H9 (cell line): ENCODE data around the gene ODC1. TPM values are rescaled to one million over a fixed set of nuclear protein-coding genes. Genes with fewer than 3 reads are reported as not detected.

Source experiments
- DNase-seq: peaks from one replicate; pipeline ENCODE4 v3.0.0-alpha.2; 2017
- H2AFZ ChIP-seq: one replicate; pipeline ENCODE4 v1.6.1; 2013; ENCODE audit warnings: mild to moderate bottlenecking, low read length, control low read depth, moderate library complexity
- H2AK5ac ChIP-seq: 2 replicates; pipeline ENCODE4 v1.6.1; 2013; ENCODE audit warnings: low read length, control low read depth, mixed read lengths; ENCODE audit not compliant: insufficient read length
- H2BK120ac ChIP-seq: one replicate; pipeline ENCODE4 v1.6.1; 2013; ENCODE audit warnings: low read depth, mild to moderate bottlenecking, low read length, control low read depth, inconsistent platforms; ENCODE audit not compliant: poor library complexity, severe bottlenecking
- H2BK12ac ChIP-seq: 2 replicates; pipeline ENCODE4 v1.6.1; 2013; ENCODE audit warnings: low read length, control low read depth, mixed read lengths, low read depth; ENCODE audit not compliant: insufficient read length
- H2BK15ac ChIP-seq: 2 replicates; pipeline ENCODE4 v1.6.1; 2013; ENCODE audit warnings: low read depth, low read length, control low read depth
- H2BK20ac ChIP-seq: one replicate; pipeline ENCODE4 v1.6.1; 2013; ENCODE audit warnings: low read depth, mild to moderate bottlenecking, low read length, control low read depth, inconsistent platforms; ENCODE audit not compliant: poor library complexity, severe bottlenecking
- H2BK5ac ChIP-seq: 2 replicates; pipeline ENCODE4 v1.6.1; 2013; ENCODE audit warnings: low read length, control low read depth, mixed read lengths; ENCODE audit not compliant: insufficient read length
- H3K14ac ChIP-seq: 2 replicates; pipeline ENCODE4 v1.6.1; 2013; ENCODE audit warnings: low read length, control low read depth; ENCODE audit not compliant: insufficient read depth
- H3K18ac ChIP-seq: 2 replicates; pipeline ENCODE4 v1.6.1; 2013; ENCODE audit warnings: low read depth, mild to moderate bottlenecking, mixed read lengths, low read length, control low read depth; ENCODE audit not compliant: insufficient read length
- H3K23ac ChIP-seq: 2 replicates; pipeline ENCODE4 v1.6.1; 2013; ENCODE audit warnings: low read length, control low read depth, mixed read lengths, low read depth; ENCODE audit not compliant: insufficient read length
- H3K23me2 ChIP-seq: 2 replicates; pipeline ENCODE4 v1.6.1; 2013; ENCODE audit warnings: low read depth, mild to moderate bottlenecking, mixed read lengths, low read length, control low read depth; ENCODE audit not compliant: insufficient read length, poor library complexity, severe bottlenecking
- H3K27ac ChIP-seq: 2 replicates; pipeline ENCODE4 v1.5.1; 2013; ENCODE audit warnings: low read length, control low read depth, mixed read lengths, low read depth; ENCODE audit not compliant: insufficient read length
- H3K27me3 ChIP-seq: 2 replicates; pipeline ENCODE4 v1.6.1; 2013; ENCODE audit warnings: low read length, control low read depth, inconsistent platforms; ENCODE audit not compliant: insufficient read depth
- H3K4ac ChIP-seq: 2 replicates; pipeline ENCODE4 v1.6.1; 2013; ENCODE audit warnings: low read depth, mild to moderate bottlenecking, control low read depth, inconsistent platforms, low read length, moderate library complexity
- H3K4me1 ChIP-seq: 2 replicates; pipeline ENCODE4 v1.6.1; 2013; ENCODE audit warnings: low read length, control low read depth, inconsistent platforms; ENCODE audit not compliant: insufficient read depth
- H3K4me2 ChIP-seq: 2 replicates; pipeline ENCODE4 v1.6.1; 2013; ENCODE audit warnings: low read length, control low read depth, mixed read lengths; ENCODE audit not compliant: insufficient read length, insufficient read depth
- H3K56ac ChIP-seq: 2 replicates; pipeline ENCODE4 v1.6.1; 2013; ENCODE audit warnings: low read depth, mild to moderate bottlenecking, mixed read lengths, low read length, control low read depth; ENCODE audit not compliant: insufficient read length
- H3K79me1 ChIP-seq: 2 replicates; pipeline ENCODE4 v1.6.1; 2013; ENCODE audit warnings: low read depth, mild to moderate bottlenecking, moderate library complexity, low read length, control low read depth, inconsistent platforms; ENCODE audit not compliant: insufficient read depth, poor library complexity, severe bottlenecking
- H3K79me2 ChIP-seq: 2 replicates; pipeline ENCODE4 v1.6.1; 2013; ENCODE audit warnings: low read length, control low read depth, inconsistent platforms; ENCODE audit not compliant: insufficient read depth
- H3K9ac ChIP-seq: 2 replicates; pipeline ENCODE4 v1.6.1; 2013; ENCODE audit warnings: low read length, control low read depth, mixed read lengths; ENCODE audit not compliant: insufficient read length; ENCODE audit errors: extremely low read depth
- H3K9me3 ChIP-seq: one replicate; pipeline ENCODE4 v1.6.1; 2013; ENCODE audit warnings: low read depth, low read length, inconsistent platforms; ENCODE audit not compliant: control insufficient read depth
- H3T11ph ChIP-seq: one replicate; pipeline ENCODE4 v1.6.1; 2013; ENCODE audit warnings: mild to moderate bottlenecking, low read length, control low read depth, inconsistent platforms
- H4K20me1 ChIP-seq: one replicate; pipeline ENCODE4 v1.6.1; 2013; ENCODE audit not compliant: control insufficient read depth, insufficient read length, insufficient read depth
- H4K5ac ChIP-seq: 2 replicates; pipeline ENCODE4 v1.6.1; 2013; ENCODE audit warnings: low read depth, mild to moderate bottlenecking, mixed read lengths, low read length, control low read depth; ENCODE audit not compliant: insufficient read length
- H4K8ac ChIP-seq: replicated peaks from 2 replicates; pipeline ENCODE4 v1.6.1; 2013; ENCODE audit warnings: low read length, control low read depth, mixed read lengths, low read depth; ENCODE audit not compliant: insufficient read length
- H4K91ac ChIP-seq: 2 replicates; pipeline ENCODE4 v1.6.1; 2013; ENCODE audit warnings: low read depth, mild to moderate bottlenecking, moderate library complexity, mixed read lengths, low read length, control low read depth; ENCODE audit not compliant: insufficient read length
- H3K27ac Mint-ChIP-seq, 3 experiments: 2 replicates in 2 of 3; 3 replicates in 1 of 3; pipeline ENCODE4 v1.8.0; 2020 to 2021; ENCODE audit warnings: mixed read lengths in 3 of 3, mild to moderate bottlenecking in 1 of 3, moderate library complexity in 1 of 3
- H3K27me3 Mint-ChIP-seq: 2 replicates; pipeline ENCODE4 v1.8.0; 2021; ENCODE audit warnings: low read depth, mild to moderate bottlenecking, moderate library complexity, mixed read lengths
- H3K36me3 Mint-ChIP-seq, 3 experiments: 2 replicates in 2 of 3; 3 replicates in 1 of 3; pipeline ENCODE4 v1.8.0; 2020 to 2021; ENCODE audit warnings: low read depth in 3 of 3, mixed read lengths in 3 of 3; ENCODE audit not compliant: insufficient read depth in 1 of 3
- H3K4me1 Mint-ChIP-seq, 2 experiments: 2 replicates each; pipeline ENCODE4 v1.8.0; 2020; ENCODE audit warnings: mixed read lengths in 2 of 2
- H3K4me3 Mint-ChIP-seq, 2 experiments: 2 replicates in 1 of 2; 3 replicates in 1 of 2; pipeline ENCODE4 v1.8.0; 2020 to 2021; ENCODE audit warnings: mild to moderate bottlenecking in 2 of 2, mixed read lengths in 2 of 2, moderate library complexity in 1 of 2
- H3K9me3 Mint-ChIP-seq, 2 experiments: 2 replicates in 1 of 2; 3 replicates in 1 of 2; pipeline ENCODE4 v1.8.0; 2020; ENCODE audit warnings: mild to moderate bottlenecking in 2 of 2, mixed read lengths in 2 of 2, moderate library complexity in 1 of 2
- CTCF ChIP-seq: fragments of 200-600 bp; sonication (generic); conservative IDR thresholded peaks from 3 replicates; pipeline ENCODE4 v1.8.0; 2021; ENCODE audit warnings: antibody characterized with exemption, mild to moderate bottlenecking
- WGBS: extraction: QIAGEN DNeasy Blood & Tissue Kit; methylation state at CpG from one replicate; pipeline ENCODE4 v1.1.7; 2013; ENCODE audit warnings: missing lambda C conversion rate, low lambda C conversion rate, mixed read lengths; ENCODE audit not compliant: insufficient read length; ENCODE audit errors: extremely low coverage; 5-methylcytosine and 5-hydroxymethylcytosine counted together
- total RNA-seq: library from RNA; stranded (reverse); gene quantifications from 2 replicates; pipeline ENCODE4 v1.2.1, GENCODE V29; 2021

ODC1 gene
- total RNA-seq, 1 experiment from 2014 or later, result 48.3 TPM

GRCh38 chr2:10490806-10491291 is 42.7 kb upstream of the ODC1 start:
- Mint-ChIP-seq H3K9me3 (peaks cover 7 to 13% of the 10 kb centered on the region in 2 experiments), H3K4me1 (peaks cover 0 to 5% of the 10 kb centered on the region in 2 experiments; a peak in 2 of 4 replicates), H3K27me3 (peaks cover 4% of the 10 kb centered on the region; the same call in 1 of the 2 replicates), H3K4me3 (no peak overlapping the region), H3K36me3 (peaks cover 0 to 8% (median 5%) of the 10 kb centered on the region in 3 experiments; a peak in 2 of 7 replicates), H3K27ac (no peak overlapping the region)
- Histone ChIP-seq H3K4me2 (no peak overlapping the region), H3K4me1 (no peaks in the 10 kb centered on the region), H3K14ac (no peak overlapping the region), H2BK5ac (no peak overlapping the region), H3K79me2 (no peaks in the 10 kb centered on the region), H3K18ac (no peak overlapping the region), H3K9me3 (no peaks in the 10 kb centered on the region), H2BK20ac (no peak overlapping the region), H4K8ac (no peak overlapping the region), H3K4ac (no peak overlapping the region), H3K23ac (no peak overlapping the region), H3K56ac (no peak overlapping the region), H2BK12ac (no peak overlapping the region), H3K23me2 (no peaks in the 10 kb centered on the region), H3K27me3 (no peaks in the 10 kb centered on the region), H3K9ac (no peak overlapping the region), H2AK5ac (no peak overlapping the region), H3T11ph (no peak overlapping the region), H4K20me1 (no peaks in the 10 kb centered on the region), H2BK15ac (no peak overlapping the region), H3K79me1 (no peaks in the 10 kb centered on the region), H4K91ac (no peak overlapping the region), H4K5ac (no peak overlapping the region), H2AFZ (no peak overlapping the region), H2BK120ac (no peak overlapping the region), H3K27ac (no peak overlapping the region)
- DNase-seq, result no peak
- WGBS, result no CpG with 5 or more reads among the region's 8 CpGs
- no peak for TF ChIP-seq CTCF
